Articular chondrocyte of knee joint (primary cell): ENCODE data around the gene CTDNEP1. TPM values are rescaled to one million over a fixed set of nuclear protein-coding genes. Genes with fewer than 3 reads are reported as not detected.
A peak's percentile ranks its signal among the peaks of the same experiment; 100 is the strongest.

Source experiments
- small RNA-seq: library from RNA; depleted of rRNA; stranded (forward); fragments of <200 nt; gene quantifications from one replicate; pipeline ENCODE3, GENCODE V24; 2012
- total RNA-seq: library from RNA; depleted of rRNA; stranded (reverse); fragments of >200 nt; gene quantifications from 2 replicates; pipeline ENCODE4 v1.2.3, GENCODE V29; 2012

Gene CTDNEP1
- total RNA-seq, result 30.1 and 39.5 TPM in 2 replicates

GRCh38 chr17:7251661-7252175, at the start of gene CTDNEP1:
Gene CTDNEP1 (minus strand): TSS chr17:7251734. CDS start chr17:7251296, 438 bp downstream.

GRCh38 chr17:7294614-7295153, 43.1 kb upstream of the CTDNEP1 start, which contains the start of gene YBX2:
Gene YBX2 (minus strand): TSS chr17:7294639. CDS start chr17:7294500, 139 bp downstream.

GRCh38 chr17:7281074-7281952, 29.8 kb upstream of the CTDNEP1 start, which contains the start of gene SLC2A4:
Gene SLC2A4 (plus strand): TSS chr17:7281718. CDS start chr17:7281935, 217 bp downstream.

GRCh38 chr17:7262192-7262934, 10.8 kb upstream of the CTDNEP1 start, which contains the start of gene CLDN7:
Gene CLDN7 (minus strand): TSS chr17:7262478. CDS start chr17:7262043, 435 bp downstream.

GRCh38 chr17:7252176-7253043, 876 bp upstream of the CTDNEP1 start, which contains the start of gene ELP5:
Gene ELP5 (plus strand): TSS chr17:7252215. CDS start chr17:7252551, 336 bp downstream.

GRCh38 chr17:7241783-7242716, 9.5 kb downstream of the CTDNEP1 start, which contains the start of gene GABARAP:
Gene GABARAP (minus strand): TSS chr17:7242449. CDS start chr17:7242330, 119 bp downstream.

GRCh38 chr17:7239091-7240027, 12.2 kb downstream of the CTDNEP1 start, which contains the start of gene PHF23:
Gene PHF23 (minus strand): TSS chr17:7239457. CDS start chr17:7239279, 178 bp downstream.

GRCh38 chr17:7234083-7234951, 17.2 kb downstream of the CTDNEP1 start, which contains the start of gene DVL2:
Gene DVL2 (minus strand): TSS chr17:7234517. CDS start chr17:7234262, 255 bp downstream.

GRCh38 chr17:7219812-7220592, 31.5 kb downstream of the CTDNEP1 start, which contains the start of the genes ACADVL and DLG4:
Gene ACADVL (plus strand): TSS chr17:7219938. CDS start chr17:7219985, 47 bp downstream.
Gene DLG4 (minus strand): TSS chr17:7219836.

Small RNA genes lying within 50 kb of the gene (small RNA-seq; reads per million reads assigned to genes)
- gene MIR324 (388 reads per million, percentile 99 among the genes with 10 or more reads in this experiment), gene RF00019 (not detected)

Other genes starting within 250 kb of the CTDNEP1 start
- gene RNASEK, start 239.1 kb downstream of the CTDNEP1 start, total RNA-seq, result 72.4 and 73.5 TPM in 2 replicates
- gene BCL6B, start 228.7 kb downstream of the CTDNEP1 start, total RNA-seq, result 0.11 and 0.13 TPM in 2 replicates
- gene SLC16A13, start 215.7 kb downstream of the CTDNEP1 start, total RNA-seq, result 0.22 and 0.52 TPM in 2 replicates
- 0.13 TPM in 1 of 2 replicates, not detected in the other for gene SLC16A11, start 207.6 kb downstream of the CTDNEP1 start, total RNA-seq
- not detected in 2 replicates for gene CLEC10A, start 171.5 kb downstream of the CTDNEP1 start, total RNA-seq
- not detected in 2 replicates for gene ASGR2, start 136.9 kb downstream of the CTDNEP1 start, total RNA-seq
- gene ASGR1, start 72.4 kb downstream of the CTDNEP1 start, total RNA-seq, result 0.65 and 0.76 TPM in 2 replicates
- 7.7 and 8.8 TPM in 2 replicates for gene DLG4, start 31.9 kb downstream of the CTDNEP1 start, total RNA-seq
- gene ACADVL, start 31.8 kb downstream of the CTDNEP1 start, total RNA-seq, result 205 and 214 TPM in 2 replicates
- gene DVL2, start 17.2 kb downstream of the CTDNEP1 start, total RNA-seq, result 54.4 and 63.1 TPM in 2 replicates
- gene PHF23, start 12.3 kb downstream of the CTDNEP1 start, total RNA-seq, result 34.4 and 38.5 TPM in 2 replicates
- 315 and 440 TPM in 2 replicates for gene GABARAP, start 9.3 kb downstream of the CTDNEP1 start, total RNA-seq
- gene ELP5, start 481 bp upstream of the CTDNEP1 start, total RNA-seq, result 31.6 and 39.1 TPM in 2 replicates
- 2.4 and 2.7 TPM in 2 replicates for gene CLDN7, start 10.7 kb upstream of the CTDNEP1 start, total RNA-seq
- gene SLC2A4, start 30.0 kb upstream of the CTDNEP1 start, total RNA-seq, result 0.11 TPM in 1 of 2 replicates, not detected in the other
- 0.13 TPM in 1 of 2 replicates, not detected in the other for gene YBX2, start 42.9 kb upstream of the CTDNEP1 start, total RNA-seq
- 575 and 584 TPM in 2 replicates for gene EIF5A, start 55.9 kb upstream of the CTDNEP1 start, total RNA-seq
- 38.2 and 42.2 TPM in 2 replicates for gene GPS2, start 63.6 kb upstream of the CTDNEP1 start, total RNA-seq
- gene NEURL4, start 77.6 kb upstream of the CTDNEP1 start, total RNA-seq, result 7.7 and 13.2 TPM in 2 replicates
- 0.11 and 0.26 TPM in 2 replicates for gene ACAP1, start 84.8 kb upstream of the CTDNEP1 start, total RNA-seq
- 8.9 and 11.2 TPM in 2 replicates for gene KCTD11, start 100.4 kb upstream of the CTDNEP1 start, total RNA-seq
- gene TMEM95, start 103.4 kb upstream of the CTDNEP1 start, total RNA-seq, result not detected in 2 replicates
- 4.1 and 4.6 TPM in 2 replicates for gene TNK1, start 129.4 kb upstream of the CTDNEP1 start, total RNA-seq
- 19.6 and 21.7 TPM in 2 replicates for gene PLSCR3, start 142.8 kb upstream of the CTDNEP1 start, total RNA-seq
- 30.4 and 56.3 TPM in 2 replicates for gene TMEM256, start 152.4 kb upstream of the CTDNEP1 start, total RNA-seq
- gene NLGN2, start 156.1 kb upstream of the CTDNEP1 start, total RNA-seq, result 6.9 and 8.6 TPM in 2 replicates
- not detected in 2 replicates for gene SPEM1, start 168.6 kb upstream of the CTDNEP1 start, total RNA-seq
- not detected in 2 replicates for gene SPEM2, start 173.9 kb upstream of the CTDNEP1 start, total RNA-seq
- not detected in 2 replicates for gene SPEM3, start 177.1 kb upstream of the CTDNEP1 start, total RNA-seq
- gene TMEM102, start 183.7 kb upstream of the CTDNEP1 start, total RNA-seq, result 2.5 and 2.8 TPM in 2 replicates
- gene FGF11, start 187.8 kb upstream of the CTDNEP1 start, total RNA-seq, result 0.76 and 0.91 TPM in 2 replicates
- 5.2 and 5.4 TPM in 2 replicates for gene CHRNB1, start 193.3 kb upstream of the CTDNEP1 start, total RNA-seq
- 40.2 and 41.4 TPM in 2 replicates for gene ZBTB4, start 227.9 kb upstream of the CTDNEP1 start, total RNA-seq
- not detected in 2 replicates for gene SLC35G6, start 229.7 kb upstream of the CTDNEP1 start, total RNA-seq
- gene POLR2A, start 232.6 kb upstream of the CTDNEP1 start, total RNA-seq, result 85.8 and 100.0 TPM in 2 replicates